NCI-H82 (cell line): ENCODE results near the gene DLL1.

Experiments used
- DNase-seq: peaks from one replicate; lab custom pipeline; 2025; lab: John Stamatoyannopoulos, UW

DLL1 gene

DNA sequence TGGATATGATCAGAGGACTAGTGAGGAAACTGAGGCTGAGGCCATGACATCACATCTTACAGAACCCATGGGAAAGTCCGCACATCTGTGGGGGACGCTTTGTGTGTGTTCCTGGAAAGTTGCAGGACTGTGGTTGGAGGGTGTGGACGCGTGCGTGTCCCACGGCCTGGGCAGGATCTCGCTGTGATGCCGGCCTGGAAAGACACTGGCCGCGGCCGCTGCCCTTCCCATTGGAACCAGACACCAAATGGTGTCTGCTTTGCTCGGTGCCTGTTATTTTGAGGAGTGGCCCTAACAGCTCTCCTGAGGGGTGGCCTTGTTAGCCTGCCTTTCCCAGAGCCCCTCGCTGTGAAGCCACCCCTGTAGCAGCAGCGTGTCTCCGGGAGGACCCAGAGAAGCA is 41.1 kb downstream of the DLL1 start:
- DNase-seq: no peak

DNA sequence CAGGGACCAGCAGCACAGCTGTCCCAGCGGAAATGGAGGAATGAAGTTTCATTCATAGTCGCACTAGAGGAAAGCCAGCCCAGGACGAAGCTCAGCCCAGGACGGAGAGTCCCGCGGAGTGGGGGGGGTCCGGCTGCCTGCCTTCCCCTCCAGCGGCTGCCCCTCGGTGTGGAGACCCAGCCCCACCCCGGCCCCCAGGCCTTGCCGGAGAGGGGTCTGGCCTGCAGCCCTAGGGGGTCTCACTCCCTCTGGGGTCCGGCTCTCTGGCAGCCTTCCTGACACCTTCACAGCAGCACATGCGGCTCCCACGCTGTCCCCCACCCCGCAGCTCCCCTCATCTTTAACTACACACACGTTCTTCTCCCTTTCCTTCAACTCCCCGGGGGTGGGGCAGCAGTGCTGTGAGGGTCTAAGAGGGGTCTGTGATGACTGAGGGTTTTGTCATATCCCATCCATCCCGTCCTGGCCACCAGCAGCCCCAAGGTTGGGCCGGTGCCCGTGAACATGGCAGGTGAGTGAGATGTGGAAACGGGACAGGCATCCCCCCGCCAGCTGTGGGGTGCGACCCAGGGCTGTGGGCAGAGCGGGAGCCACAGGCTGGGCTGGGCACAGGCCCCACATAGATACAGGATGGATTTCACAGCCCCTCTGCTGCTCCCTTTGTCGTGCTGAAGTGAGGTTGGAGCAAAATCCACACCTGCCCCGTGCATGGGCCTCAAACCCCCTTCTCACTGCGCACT is 41.8 kb downstream of the DLL1 start:
- no peak for DNase-seq

DNA sequence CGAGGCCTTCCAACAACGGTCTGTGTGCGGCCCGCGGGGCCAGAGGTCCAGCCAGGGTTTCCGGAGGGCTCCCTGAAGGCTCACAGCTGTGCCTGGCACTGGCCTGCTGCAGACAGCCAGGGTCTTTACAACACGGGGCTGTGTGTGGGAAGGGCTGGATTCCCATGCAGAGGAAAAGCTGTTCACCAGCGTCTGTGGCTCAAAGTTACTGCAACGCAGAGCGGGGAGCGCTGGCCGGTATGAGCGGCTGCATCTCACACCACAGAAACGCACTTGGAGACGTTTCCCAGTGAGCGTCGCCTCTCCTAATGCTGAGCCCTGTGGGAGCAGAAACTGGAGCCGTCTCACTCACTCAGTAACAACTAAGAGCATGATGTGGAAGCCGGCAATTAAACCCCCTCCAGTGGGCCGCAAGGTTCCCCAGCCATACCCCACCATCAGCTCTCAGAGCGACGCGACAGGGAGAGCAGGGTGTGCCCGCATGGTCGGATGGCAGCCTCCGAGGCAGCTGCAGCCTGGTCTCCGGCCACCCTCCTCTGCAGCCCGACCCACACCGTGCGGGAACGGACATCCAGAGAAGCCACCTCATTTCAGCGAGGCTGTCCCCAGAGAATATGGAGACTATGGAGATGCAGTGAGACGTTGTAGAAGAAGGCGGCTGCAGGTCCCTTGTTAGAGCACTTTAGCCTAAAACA is 42.6 kb downstream of the DLL1 start:
- DNase-seq: no peak

DNA sequence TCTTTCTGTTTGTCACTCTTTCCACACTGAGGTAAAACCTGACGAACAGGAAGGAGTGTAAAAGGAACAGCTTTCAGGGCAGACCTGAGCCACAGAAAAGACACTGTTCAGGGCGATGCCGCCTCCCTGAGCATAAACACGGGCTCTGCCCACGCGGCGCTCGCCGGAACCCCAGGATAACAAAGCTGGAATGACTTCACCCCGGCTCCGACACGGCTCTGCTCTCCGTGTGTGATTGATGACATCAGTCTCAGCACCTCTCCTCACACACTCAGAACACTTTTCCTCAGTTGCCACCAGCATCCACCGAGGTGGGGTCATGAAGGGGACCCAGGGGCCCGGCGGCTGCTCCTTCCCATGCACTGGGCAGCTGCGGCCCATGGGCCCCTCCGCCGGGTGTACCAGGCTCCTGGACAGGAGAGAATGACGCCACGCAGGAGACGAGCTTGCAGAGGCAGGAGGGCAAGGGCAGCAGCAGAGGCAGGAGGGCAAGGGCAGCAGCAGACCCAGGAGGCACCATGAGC is 43.6 kb downstream of the DLL1 start:
- no peak for DNase-seq

DNA sequence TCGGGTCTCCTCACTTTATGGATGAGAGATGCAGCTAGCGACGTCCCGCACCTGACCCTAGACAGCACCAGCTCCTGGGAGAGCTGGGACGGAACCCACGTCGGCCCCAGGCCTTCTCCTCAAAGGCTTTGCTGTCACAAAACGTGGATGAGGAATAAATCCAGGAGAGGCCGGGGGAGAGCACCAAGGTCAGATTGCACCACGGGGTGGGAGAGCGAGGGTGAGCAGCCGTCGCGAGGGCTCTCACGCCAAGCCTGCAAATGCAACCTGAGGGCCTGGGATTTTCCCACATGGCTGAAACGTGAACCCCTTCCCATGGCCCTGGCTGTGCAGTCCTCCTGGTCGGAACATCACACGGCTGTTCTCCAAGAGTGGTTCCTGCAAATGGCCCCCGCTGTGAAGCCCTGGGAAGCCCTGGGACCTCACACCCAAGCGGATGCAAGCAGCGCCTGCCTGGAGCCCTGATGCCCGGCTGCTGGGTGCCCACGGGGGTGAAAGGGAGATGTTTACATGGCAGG is 45.3 kb downstream of the DLL1 start:
- no peak for DNase-seq

DNA sequence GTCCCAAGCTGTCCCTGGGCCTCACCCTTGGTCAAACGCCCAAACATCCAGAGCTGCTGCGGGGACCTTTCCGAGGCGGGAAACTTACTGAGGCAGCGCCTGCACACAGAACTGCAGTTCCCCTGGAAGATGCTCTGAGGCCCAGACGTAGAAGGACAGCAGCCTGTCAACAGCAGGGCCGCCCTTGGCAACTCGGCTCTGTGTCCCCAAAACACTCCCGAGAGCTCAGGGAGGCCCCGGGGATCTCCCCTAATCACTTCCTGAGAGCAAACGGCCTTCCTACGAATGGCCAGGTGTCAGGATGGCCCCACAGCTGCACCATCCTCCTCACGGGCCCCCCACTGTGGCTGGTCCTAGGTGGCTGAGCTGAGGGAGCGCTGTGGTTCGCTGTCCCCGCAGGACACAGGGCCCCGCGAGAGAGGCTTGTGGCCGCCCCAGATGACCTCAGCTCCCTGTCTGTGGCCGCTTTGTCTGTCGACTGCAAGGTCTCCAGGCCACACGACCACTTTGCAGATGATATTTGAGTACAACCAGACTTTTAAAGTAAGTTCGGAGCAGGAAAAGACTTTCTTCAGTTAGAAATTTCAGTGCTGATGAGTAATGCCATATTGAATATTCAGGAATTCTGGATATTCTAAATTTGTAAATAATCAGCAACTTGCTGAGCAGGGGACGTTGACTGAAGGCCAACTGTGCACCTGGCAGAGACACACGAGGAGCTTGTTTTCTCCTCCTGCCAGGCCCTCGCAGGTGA is 46.0 kb downstream of the DLL1 start:
- DNase-seq: peak; percentile 53

DNA sequence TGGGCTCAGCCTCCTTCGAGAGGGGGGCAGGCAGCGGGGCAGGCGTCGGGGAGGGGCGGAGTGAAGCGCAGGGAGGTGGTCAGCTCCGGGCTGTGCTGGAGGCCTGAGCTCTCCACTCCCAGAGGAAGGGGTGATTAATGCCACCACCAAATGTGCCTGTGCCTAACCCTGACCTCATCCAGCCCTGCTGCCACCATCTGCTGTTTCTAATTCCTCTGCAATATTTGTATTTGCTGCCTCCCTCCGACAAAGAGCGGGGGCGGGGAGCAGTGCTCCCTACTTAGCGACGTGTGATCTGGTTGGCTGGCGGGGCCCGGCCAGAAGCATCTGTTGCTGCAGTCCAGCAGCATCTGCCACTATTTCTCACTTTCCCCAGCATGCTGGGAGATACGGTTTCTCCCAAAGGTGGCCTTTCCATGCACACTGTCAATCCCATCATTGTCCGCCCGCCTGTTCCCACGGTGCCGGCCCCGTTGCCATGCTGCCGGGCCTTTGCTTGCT is 47.0 kb downstream of the DLL1 start:
- peak; percentile 99 for DNase-seq

DNA sequence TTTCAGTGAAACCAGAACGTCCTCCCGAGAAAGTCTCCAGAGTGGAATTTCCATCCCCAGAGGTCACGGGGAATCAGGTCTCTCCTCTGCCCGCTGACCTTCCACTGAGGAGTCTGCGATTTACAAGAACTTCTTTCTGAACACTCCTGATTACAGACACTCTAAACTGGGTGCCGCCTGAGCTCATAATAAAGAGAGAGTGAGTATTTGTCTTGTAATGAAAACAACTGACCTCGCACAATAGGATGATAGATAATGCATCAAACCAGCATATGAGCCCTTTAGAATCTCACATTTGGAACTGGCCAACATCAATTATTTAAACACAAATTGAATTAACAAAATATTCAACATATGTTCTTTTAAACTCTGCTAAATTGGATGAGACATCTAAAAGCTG is 47.5 kb downstream of the DLL1 start:
- DNase-seq: peak; percentile 94

DNA sequence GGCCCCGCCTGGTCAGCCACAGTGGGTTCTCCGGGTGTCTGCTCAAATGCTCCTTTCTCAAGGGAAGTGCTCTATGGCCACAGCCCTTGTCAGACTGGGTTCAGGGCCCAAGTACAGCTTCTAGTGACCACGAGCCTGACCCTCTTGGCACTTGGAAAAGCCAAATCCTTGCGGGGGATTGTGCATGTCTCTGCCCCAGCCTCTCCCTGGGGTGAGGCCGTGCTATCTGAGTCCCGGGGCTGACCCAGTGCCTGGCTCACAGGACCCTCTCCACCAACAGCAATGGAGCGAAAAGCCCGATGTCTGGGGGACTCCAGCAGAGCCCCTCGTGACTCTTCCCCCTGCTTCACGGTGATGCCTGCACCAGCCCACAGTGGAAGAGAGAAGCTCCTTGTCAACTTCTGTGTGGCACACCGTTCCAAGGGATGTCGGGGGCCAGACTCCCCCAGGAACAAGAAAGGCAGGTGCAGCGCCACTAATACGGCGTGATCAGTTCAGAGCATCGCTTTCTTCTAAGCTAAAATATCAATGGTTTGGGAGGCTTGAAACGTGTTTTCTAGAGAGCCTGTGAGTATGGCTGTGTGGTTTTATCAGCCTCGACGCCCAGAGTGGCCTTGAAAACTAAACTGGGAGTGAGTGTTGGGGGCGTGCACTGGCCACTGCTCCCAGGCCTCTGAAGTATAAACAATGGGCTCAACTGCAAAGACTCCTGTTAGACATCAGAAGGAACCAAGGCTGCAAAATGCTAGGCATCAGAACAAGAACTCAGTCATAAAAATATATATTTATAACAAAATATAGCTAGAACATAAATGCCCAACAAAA is 51.9 kb downstream of the DLL1 start:
- no peak for DNase-seq

DNA sequence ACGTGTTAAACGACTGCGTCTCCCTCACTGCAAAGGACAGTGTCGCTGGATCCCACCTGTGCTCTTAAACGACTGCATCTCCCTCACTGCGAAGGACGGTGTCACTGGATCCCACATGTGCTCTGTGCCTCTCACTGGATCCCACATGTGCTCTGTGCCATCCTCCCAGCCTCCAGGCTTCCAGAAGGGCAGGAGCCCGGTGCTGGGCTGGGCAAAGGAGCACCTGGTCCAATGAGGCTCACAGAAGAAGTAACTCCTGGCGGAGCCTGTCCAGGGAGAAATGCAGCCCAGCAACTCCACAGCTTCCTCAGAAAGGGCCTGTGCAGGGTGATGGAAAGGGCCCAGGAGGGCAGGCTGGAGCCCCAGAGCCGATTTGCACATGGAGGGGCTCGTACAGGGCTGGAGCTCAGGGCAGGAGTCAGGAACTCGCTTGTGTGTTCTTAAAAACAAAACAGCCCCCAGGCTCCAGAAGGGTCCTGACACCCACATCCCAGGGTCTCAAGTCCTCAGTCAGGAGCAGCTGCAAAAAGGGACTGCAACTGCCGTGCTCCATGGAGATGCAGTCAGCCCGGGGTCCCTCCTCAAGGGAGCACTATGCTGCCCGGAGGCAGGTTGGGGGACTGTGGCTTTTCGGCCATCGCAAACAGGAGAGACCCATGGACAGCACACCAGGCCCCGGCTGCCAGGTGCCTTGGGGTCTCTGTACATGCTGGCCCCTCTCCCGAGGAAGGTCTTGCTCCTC is 52.7 kb downstream of the DLL1 start:
- no peak for DNase-seq

DNA sequence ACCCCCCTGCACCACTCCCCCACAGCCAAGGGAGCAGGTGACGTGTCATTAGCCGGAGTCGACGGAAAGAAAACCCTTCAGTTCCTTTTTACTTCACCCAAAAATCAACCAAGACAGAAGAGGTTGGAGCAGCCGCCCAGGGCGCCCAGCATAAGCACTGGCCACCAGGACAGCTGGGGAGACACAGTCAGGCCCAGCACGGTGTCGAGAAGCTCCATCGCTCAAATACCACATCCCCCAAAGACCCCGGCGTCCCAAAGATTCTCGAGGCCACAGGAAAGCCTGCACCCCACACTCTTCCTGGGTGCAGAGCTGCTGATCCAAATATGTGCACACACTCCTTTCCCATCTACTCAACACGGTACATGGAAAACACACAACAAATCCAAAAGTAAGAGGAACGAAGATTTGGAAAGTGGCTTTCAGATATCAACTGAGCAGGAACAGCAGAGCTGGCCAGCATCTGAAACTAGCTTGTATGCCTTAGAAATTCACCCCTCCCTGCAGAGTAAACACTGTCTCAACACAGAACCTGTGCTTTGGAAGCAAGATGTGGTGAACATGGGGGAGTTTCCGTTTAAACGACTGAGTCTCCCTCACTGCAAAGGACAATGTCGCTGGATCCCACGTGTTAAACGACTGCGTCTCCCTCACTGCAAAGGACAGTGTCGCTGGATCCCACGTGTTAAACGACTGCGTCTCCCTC is 54.6 kb downstream of the DLL1 start:
- no peak for DNase-seq

DNA sequence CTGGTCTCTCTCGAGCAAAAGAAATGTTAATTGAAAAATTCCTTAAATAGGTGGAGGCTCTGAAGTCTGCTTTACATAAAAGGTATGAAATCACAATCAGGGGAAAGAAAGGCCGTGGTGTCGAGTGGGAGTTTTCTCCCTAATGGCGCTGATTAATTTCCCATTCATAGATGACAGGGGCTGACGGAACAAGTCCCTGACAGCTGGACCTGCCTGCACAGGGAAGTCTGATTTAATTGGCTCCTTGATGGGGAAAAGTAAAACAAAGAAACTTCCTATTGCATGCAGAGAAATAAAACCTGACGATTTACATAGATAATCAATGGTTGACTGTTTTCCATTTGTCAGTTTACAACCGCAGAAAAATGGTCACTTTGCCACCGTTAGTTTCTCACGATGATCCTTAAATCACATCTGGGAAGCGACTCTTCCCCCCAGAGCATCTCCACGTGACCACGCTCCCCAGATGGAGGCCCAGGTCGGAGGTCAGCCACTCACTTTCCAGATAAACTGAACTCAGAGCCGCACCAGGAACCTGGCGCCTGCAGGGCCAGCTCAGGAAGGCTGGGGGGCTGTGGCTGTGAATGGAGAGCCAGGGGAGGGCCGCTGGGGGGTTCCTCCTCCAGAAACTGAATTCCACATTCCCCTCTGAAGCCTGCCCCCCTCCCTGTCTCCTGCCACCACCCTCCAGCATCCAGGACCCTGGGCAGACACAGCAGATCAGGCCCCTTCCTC is 55.3 kb downstream of the DLL1 start:
- DNase-seq: no peak

DNA sequence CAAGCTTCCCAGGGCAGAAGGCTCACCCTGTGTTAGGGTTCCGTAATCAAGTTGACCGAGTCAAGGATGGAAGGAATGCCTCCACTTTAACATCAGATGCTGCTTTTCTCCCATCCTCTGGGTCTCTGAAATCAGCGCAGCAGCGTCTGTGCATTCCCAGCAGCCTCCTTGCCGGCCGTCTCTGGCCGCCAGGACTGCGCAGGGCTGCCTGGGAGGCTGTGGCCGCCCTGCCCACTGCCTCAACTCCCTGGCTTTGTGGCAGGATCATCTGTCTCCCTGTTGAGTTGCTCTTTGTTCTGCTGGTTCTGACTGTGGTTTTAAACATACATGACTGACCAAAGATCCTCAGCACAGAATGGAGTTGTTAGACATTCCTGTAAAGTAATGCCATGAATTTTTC is 56.5 kb downstream of the DLL1 start:
- no peak for DNase-seq

DNA sequence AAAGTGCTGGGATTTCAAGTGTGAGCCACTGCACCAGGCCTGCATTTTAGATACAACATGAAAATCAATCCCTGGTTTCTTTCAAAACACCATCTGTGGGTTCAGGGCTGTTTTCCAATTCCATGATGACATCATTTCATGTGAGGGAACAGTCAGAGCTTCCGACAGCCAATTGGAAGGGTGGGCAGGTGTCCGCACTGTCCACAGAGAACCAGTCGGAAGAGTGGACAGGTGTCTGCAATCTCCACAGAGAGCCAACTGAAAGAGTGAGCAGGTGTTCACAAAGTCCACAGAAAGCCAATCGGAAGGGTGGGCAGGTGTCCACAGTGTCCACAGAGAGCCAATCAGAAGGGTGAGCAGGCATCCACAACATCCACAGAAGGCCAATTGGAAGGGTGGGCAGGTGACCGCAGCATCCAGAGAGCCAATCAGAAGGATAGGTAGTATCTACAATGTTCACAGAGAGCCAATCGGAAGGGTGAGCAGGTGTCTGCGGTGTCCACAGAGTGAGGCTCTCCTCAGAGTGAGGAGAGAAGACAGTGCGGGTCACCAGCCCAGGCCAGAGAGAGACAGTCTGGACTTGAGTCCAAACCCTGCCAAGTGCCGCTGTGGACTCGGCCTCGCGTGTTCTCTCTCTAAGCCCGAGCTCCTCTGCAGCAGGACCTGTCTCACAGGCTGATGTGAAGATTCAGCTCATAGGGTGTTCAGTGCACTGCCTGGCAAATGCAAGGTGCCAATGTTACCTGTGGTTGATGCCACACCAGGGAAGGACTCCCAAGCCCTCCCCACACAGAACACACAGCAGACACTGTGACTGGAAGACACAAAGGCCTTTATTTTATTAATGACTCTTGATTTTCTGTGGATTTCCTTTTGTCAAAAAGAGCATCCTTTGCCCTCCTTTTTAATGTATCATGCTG is 57.3 kb downstream of the DLL1 start:
- no peak for DNase-seq
